ENCODE data around the gene PIGH.

- TF ChIP-seq POLR2AphosphoS5 (IDR thresholded peaks at IDR 0.05; ENCODE audit: low read depth, low read length), result no peak
- TF ChIP-seq POLR2A (IDR thresholded peaks at IDR 0.05; ENCODE audit: low read depth, low read length), result no peak
These were observed 46.1 kb upstream of the PIGH start for GRCh38 chr14:67646131-67646530.

Data from GM12892 (cell line).